NCI-H2196 (cell line): Measurements from ENCODE around the gene ZBTB34.
A peak's percentile ranks its signal among the peaks of the same experiment; 100 is the strongest.
"Not testable (repeated sequence)": the region's sequence is repeated elsewhere in the genome, so short reads cannot be mapped to it uniquely, and the experiment has no call there.

ENCODE experiments used
- DNase-seq: peaks from one replicate; lab custom pipeline; 2025; ENCODE audit not compliant: unreplicated experiment; lab: John Stamatoyannopoulos, UW

ZBTB34 gene, protein sequence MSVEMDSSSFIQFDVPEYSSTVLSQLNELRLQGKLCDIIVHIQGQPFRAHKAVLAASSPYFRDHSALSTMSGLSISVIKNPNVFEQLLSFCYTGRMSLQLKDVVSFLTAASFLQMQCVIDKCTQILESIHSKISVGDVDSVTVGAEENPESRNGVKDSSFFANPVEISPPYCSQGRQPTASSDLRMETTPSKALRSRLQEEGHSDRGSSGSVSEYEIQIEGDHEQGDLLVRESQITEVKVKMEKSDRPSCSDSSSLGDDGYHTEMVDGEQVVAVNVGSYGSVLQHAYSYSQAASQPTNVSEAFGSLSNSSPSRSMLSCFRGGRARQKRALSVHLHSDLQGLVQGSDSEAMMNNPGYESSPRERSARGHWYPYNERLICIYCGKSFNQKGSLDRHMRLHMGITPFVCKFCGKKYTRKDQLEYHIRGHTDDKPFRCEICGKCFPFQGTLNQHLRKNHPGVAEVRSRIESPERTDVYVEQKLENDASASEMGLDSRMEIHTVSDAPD

DNA sequence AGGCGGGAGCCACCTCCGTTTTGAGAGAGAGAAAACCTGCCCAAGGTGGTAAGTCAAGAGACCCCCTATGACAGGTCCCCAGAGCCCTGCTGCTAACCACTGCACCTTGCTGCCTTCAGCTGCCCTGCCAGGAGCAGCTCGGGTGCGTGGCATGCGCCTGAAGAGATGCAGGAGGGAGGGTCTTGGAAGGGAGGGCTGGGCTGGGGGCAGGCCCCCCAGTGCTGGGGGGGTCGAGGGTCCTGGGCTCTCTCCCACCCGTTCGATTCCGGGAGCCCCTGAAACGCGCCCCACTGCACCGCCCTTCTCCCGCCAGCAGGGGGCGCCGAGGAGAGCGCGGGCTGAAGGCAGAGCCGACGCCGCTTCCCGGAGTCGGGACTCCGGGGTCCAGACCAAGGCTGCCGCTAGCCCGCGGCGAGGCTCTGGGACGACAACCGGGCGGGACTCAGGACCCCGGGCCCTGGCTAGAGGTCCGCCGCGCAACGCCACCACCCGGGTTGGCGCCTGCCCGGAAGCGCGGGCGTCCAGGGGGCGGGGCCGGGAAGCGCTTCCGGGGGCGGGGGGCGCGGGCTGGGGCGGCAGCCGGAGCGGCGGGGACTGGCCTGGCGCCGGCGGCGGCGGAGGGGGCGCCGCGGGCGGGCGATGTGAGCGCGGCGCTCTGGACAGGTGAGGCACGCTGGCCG is at the start of gene ZBTB34:
Gene ZBTB34, plus strand, starts transcription at position 563 of the 680 bp plus-strand sequence. CDS start 18,761 bp downstream, outside the sequence.
- peak; percentile 84 for DNase-seq

DNA sequence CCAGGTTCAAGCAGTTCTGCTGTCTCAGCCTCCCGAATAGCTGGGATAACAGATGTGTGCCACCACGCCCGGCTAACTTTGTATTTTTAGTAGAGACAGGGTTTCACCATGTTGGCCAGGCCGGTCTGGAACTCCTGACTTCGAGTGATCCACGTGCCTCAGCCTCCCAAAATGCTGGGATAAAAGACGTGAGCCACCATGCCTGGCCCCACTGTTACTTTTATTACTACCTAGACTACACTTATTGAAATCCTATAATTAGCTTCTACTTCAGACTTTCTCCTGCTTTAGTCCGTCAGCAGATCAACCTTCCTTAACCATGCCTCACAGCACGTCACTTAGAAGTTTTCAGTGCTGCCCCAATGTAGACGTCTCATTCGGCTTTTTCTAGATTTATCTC is 47.4 kb upstream of the ZBTB34 start:
- DNase-seq = no peak

DNA sequence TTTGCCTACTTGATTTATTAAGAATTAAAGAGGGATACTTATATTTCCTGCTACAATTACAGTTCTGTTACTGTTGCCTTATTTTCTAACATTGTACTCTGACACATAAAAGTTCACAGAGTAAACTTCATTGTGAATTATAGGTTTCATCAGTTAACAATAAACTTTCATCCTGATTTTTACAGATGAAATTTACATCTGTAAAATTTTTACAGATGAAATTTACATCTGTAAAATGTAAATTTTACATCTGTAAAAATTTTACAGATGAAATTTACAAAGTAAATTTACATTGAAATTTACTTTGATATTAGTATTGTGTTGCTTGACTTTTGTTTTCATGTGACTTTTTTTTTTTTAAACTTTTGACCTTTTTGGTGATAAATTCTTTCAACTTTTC is 46.3 kb upstream of the ZBTB34 start:
- no peak for DNase-seq

DNA sequence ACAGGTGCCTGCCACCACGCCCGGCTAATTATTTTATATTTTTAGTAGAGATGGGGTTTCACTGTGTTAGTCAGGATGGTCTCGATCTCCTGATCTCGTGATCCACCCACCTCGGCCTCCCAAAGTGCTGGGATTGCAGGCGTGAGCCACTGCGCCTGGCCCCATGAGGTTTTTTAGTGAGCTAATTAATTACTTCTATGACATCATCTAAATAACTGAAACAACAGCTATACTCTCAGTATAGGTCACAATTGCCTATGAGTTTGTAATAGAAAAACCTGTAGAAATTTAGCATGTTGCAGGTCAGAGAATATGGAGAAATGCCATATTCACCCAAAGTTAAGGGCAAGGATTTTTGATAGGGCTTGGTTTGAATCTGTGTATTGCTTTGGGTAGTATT is 42.8 kb upstream of the ZBTB34 start:
- not testable (repeated sequence) for DNase-seq

DNA sequence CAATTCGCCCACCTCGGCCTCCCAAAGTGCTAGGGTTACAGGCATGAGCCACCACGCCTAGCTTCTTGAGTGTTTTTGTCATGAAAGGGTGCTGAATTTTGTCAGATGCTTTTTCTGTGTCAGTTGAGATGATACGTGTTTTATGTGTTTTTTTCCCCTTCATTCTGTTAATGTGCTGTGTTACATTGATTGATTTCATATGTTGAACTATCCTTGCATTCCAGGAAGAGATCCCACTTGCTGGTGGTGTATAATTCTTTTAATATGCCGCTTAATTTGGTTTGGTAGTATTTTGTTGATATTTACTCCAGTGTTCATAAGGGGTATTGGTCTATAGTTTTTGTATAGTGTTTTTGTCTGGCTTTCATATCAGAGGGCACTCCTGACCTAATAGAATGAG is 42.0 kb upstream of the ZBTB34 start:
- no peak for DNase-seq

DNA sequence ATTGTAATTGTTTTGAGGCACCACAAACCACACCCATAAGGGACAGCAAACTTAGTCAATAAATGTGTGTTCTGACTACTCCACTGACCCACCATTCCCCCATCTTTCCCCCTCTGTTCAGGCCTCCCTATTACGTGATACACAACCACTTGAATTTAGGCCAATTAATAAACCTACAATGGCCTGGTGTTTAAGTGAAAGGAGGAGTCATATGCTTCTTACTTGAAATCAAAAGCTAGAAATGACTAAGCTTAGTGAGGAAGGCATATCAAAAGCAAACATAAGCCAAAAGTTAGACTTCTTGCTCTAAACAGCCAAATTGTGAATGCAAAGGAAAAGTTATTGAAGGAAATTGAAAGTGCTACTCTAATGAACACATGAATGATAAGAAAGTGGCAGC is 41.0 kb upstream of the ZBTB34 start:
- DNase-seq = no peak

DNA sequence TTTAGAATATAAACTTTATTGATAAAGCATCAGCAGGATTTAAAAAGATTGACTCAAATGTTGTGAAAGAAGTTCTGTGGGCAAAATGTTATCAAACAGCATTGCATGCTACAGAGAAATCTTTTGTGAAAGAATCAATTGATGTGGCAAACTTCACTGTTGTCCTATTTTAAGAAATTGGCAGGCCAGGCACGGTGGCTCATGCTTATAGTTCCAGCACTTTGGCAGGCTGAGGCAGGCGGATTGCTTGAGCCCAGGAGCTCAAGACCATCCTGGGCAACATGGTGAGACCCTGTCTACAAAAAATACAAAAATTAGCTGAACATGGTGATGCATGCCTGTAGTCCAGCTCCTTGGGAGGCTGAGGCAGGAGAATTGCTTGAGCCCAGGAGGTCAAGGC is 38.2 kb upstream of the ZBTB34 start:
- DNase-seq = no peak

DNA sequence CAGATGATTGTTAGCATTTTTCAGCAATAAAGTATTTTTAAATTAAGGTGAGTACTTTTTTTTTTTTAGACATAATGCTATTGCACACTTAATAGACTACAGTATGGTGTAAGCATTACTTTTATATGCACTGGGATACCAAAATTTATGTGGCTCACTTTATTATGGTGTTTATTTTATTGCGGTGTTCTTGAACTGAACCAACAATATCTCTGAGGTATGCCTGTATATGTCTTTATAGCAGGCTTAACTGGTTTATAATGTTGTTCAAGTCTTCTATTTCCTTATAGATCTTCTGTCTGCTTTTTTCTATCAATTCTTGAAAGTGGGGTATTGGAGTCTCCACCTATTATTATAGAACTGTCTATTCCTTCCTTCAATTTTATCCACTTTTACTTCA is 37.6 kb upstream of the ZBTB34 start:
- no peak for DNase-seq

DNA sequence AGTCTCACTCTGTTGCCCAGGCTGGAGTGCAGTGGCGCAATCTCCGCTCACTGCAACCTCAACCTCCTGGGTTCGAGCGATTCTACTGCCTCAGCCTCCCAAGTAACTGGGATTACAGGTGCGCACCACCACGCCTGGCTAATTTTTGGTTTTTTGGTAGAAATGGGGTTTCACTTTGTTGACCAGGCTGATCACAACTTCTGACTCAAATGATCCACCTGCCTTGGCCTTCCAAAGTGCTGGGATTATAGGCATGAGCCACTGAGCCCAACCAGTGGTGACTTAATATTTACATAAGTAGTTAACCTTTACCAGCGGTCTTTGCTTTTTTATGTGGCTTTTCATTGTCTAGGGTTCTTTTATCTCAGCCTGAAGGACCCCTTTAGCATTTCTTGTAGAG is 36.4 kb upstream of the ZBTB34 start:
- not testable (repeated sequence) for DNase-seq

DNA sequence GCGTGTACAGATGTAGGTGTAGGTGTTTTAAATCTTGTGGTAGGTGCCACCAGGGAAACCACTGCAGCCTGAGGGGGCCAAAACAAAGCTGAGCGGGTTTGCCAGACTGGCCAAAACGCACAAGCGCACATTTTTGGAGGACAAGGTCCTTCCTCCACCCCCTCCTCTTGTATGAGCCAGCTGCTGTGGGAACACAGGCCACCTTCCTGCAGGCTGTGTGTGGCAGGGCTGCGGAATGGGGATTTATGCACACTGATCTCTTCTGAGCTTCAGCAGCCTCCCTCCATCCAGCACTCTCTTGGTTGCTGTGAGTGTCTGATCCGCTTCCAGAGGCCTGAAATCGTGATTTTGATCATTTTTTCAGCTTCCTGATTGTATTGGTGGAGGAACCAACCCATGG is 33.2 kb upstream of the ZBTB34 start:
- DNase-seq = no peak

DNA sequence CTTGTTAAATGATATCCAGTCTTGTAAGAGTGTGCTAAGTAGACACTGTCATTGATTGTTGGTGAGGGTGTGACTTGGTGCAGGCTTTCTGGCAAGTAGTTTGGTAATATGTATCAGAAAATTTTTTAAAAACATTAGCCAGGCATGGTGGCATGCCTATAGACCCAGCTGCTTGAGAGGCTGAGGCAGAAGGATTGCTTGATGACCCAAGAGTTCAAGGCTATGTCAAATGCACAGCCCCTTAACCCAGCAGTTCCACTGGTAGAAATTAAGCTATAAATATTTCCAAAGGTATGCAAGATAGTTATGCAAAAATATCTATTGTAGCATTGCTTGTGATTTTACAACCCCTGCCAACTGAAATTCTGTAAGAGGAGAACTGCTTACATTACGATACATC is 31.4 kb upstream of the ZBTB34 start:
- DNase-seq = no peak

DNA sequence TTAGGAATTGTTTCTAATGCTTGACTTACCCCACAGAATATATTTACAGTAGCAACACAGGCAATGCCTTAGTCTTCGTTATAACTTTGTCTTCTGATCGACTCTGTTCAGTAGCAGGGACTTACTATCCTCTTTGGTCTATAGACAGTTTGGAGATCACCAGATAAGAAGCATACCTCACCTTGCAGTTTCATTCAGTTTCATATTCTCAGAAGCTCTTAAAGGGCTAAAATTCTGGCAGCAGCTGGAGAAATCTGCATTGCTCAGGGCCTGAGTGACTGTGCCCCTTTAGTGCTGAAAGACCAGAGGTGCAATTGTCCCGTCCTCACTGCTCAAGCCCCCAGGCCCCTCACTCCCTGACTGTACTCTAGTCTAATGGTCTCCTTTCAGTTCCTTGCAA is 29.6 kb upstream of the ZBTB34 start:
- DNase-seq = no peak

DNA sequence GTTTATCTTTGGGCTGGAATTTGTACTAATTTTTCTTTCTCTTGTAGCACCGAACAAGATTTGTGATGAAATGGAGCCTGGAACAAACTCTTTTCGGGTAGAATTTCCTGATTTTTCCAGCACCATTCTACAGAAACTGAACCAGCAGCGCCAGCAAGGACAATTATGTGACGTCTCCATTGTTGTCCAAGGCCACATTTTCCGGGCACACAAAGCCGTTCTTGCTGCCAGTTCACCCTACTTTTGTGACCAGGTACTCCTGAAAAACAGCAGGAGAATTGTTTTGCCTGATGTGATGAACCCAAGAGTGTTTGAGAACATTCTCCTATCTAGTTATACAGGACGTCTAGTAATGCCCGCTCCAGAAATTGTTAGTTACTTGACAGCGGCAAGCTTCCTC is 28.0 kb upstream of the ZBTB34 start:
- no peak for DNase-seq

DNA sequence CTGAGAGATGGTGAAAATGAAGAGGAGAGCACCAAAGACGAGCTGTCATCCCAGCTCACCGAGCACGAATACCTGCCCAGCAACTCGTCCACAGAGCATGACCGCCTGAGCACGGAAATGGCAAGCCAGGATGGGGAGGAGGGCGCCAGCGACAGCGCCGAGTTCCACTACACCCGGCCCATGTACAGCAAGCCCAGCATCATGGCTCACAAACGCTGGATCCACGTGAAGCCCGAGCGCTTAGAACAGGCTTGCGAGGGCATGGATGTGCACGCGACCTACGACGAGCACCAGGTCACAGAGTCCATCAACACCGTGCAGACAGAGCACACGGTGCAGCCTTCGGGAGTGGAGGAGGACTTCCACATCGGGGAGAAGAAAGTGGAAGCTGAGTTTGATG is 27.4 kb upstream of the ZBTB34 start:
- no peak for DNase-seq

DNA sequence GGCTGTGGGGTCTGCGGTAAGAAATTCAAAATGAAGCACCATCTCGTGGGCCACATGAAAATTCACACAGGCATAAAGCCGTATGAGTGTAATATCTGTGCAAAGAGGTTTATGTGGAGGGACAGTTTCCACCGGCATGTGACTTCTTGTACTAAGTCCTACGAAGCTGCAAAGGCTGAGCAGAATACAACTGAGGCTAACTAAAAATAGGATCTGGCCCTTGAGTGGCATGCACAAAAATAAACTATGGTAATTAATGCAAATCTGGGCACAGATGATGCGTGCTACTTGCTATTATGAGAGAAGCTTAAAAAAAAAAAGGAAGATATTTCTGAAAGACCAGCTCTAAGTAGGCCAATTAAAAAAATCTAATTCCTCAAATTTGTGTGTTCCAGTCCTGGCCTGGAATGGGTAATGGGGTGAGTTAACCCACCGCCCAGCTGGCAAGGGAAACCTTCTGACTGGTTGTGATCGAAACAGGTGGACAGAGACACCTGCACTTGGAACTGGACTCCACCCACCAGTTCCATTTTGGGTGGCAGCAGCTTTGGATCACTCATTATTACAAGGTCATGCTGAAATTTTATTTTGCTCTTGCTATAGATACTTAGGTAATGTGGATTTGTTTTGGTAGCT is 26.6 kb upstream of the ZBTB34 start:
- DNase-seq = no peak

DNA sequence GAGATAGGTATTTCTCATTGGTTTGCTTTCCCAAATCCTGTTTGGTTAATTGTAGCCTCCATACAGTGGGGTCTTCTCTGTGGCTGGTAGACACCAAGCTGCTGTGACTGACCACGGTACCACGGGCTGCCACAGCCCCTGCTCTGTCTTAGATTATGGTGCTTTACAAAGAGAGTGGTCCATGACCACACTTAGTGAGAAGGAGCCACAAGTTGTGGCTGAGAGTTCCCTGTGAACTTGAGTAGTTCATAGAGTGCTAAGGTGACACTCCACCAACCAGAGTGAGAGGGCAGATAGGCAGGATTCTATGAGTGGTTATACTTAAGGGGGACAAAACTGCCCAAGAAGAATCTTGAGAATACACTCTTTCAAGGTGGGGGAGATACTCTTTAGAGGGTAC is 25.8 kb upstream of the ZBTB34 start:
- DNase-seq = no peak

DNA sequence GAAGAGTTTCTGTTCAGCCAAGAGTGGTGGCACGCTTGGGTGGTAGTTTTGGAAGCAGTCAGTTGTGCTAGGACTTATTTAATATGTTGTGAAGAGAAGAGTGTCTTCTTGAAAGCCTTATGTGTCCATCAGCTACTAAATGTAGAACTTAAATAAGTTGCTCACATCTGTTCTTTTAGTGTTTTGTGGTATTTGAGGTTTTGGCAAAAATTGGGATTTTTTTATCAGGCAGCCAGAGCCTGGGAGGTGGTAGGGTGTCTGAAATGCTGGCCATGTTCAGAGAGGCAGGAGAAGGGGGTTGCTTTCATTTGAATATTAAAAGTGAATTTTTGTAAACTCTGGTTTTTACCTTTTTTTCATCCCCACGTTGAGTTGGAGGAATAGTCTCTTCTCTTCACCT is 24.2 kb upstream of the ZBTB34 start:
- DNase-seq = no peak

DNA sequence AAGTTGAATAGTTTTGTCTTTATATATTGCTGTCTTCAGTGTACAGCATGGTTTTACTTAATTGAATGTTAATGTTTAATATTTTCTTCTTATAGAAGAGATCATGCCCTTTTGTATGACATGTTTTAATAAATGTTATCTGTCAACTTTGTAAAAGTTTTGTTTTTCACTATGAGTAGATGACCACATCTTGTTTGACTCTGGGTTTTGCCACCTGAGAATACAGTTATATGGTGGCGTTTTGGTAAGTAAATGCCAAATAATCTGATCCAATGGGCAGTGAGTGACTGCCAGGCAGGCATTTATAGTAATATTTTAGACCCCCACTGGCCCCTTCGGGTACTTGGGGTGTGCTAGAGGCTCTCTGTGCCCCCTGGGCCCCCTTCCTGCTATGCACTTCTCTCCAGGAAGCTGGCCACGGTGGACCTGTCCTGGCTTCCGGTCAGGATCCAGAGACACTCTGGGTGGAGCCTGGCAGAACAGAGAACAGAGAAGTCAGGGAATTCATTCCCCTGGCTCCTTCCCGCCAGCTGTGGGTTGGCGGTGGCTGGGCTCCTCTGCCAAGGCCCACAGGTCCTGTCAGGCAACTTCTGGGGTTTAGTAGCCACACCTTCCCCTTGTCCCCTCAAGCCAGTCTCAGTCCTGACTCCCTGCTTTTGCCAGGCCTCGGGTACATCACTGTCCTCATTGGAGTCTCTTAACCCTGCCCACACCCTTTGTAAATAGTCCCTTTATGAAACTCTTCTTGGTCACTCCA is 22.2 kb upstream of the ZBTB34 start:
- DNase-seq = no peak

DNA sequence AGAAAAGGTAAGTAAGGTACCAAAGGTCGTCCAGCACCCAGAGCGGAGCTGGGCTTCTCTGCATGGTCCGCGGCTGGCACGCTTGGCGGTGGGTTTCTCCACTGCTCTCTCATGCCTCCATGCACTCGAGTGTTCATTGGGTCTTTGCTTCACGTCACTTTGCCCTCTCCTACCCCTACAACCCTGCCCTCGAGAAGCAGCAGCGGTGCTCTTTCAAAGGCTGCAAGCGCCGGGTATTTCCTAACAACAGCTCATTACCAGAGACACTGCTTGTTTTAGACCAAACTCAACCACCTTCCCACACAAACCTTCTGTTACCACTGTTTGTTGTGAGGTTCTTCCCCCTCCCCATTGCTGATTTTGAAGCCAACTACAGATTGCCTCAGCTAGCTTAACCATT is 21.5 kb upstream of the ZBTB34 start:
- DNase-seq = no peak

DNA sequence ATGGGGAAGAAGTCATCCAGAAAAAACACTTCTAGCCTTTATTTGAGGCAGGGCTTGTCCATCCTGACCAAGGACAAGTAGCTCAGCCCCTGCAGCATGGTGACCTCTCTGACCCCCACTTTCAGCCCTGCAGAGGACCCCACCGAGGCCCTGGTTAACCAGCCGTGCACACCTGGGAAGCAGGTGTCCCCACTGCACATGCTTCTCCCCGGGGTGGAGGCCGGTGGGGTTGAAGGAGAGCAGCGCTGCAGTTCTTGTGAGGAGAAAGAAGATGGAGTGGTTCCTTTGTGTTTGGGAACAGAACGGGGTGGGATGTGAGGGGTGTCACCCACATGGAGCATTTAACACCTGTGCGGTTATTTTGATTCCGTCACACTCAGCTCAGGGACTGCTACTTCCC is 21.1 kb upstream of the ZBTB34 start:
- DNase-seq = no peak

DNA sequence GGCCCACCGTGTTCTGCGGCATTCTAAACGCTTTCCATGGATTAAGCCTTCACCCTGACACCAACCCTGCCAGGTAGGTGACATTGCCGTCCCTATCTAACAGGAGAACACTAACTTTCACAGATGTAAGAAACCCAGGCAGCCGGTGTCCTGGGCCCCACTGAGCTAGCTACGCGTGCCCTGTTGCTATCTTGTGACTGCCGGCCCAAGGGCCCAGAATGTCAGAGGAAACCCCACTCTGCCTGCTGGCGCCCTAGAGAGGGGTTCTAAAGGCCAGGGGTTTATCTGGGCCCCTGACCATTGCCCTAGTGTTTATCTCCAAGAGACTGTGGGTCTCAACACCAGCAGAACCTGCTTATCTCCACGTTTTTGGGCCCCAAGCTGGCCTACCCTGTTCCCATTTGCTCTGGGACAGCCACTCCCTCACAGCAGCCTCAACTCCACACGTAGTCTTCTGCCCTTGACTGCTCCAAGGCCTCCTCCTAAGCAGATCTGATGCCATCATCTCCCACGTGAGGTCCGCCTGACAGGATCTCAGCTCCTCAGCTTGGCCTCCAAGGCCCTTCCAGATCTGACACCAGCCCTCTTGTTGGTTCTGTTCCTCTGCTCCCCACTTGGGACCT is 18.1 kb upstream of the ZBTB34 start:
- no peak for DNase-seq
